Neuronal stem cell (in vitro differentiated cells): ENCODE measurements around the gene STPG3.

ENCODE experiments used
- DNase-seq: peaks from one replicate; pipeline ENCODE4 v3.0.0-alpha.2; 2013; ENCODE audit warnings: low spot score
- H2AFZ ChIP-seq: one replicate; pipeline ENCODE4 v1.6.1; 2013; ENCODE audit warnings: mild to moderate bottlenecking, low read length, inconsistent platforms
- H2AK5ac ChIP-seq: 2 replicates; pipeline ENCODE4 v1.6.1; 2013; ENCODE audit warnings: low read depth, mild to moderate bottlenecking, inconsistent platforms, low read length, moderate library complexity, mixed read lengths
- H2BK120ac ChIP-seq: 2 replicates; pipeline ENCODE4 v1.6.1; 2013; ENCODE audit warnings: low read depth, mild to moderate bottlenecking, inconsistent platforms, low read length, moderate library complexity, mixed read lengths
- H2BK12ac ChIP-seq: one replicate; pipeline ENCODE4 v1.6.1; 2013; ENCODE audit warnings: low read length, inconsistent platforms
- H2BK15ac ChIP-seq: 2 replicates; pipeline ENCODE4 v1.6.1; 2013; ENCODE audit warnings: mild to moderate bottlenecking, low read length, inconsistent platforms, mixed read lengths
- H2BK5ac ChIP-seq: one replicate; pipeline ENCODE4 v1.6.1; 2013; ENCODE audit warnings: inconsistent platforms, mild to moderate bottlenecking, low read length, moderate library complexity
- H3K14ac ChIP-seq: one replicate; pipeline ENCODE4 v1.6.1; 2013; ENCODE audit warnings: low read length, inconsistent platforms
- H3K18ac ChIP-seq: 2 replicates; pipeline ENCODE4 v1.6.1; 2013; ENCODE audit warnings: low read length, inconsistent platforms
- H3K23ac ChIP-seq: 2 replicates; pipeline ENCODE4 v1.6.1; 2013; ENCODE audit warnings: low read depth, mild to moderate bottlenecking, mixed read lengths, low read length, inconsistent platforms; ENCODE audit not compliant: poor library complexity
- H3K27ac ChIP-seq: replicated peaks from 3 replicates; pipeline ENCODE4 v1.5.1; 2013; ENCODE audit warnings: low read length, inconsistent platforms
- H3K27me3 ChIP-seq, 3 experiments: 2 replicates each; pipeline ENCODE4 v1.6.1; 2013; ENCODE audit warnings: low read length in 3 of 3, mild to moderate bottlenecking in 2 of 3, inconsistent platforms in 1 of 3, low read depth in 1 of 3, mixed read lengths in 1 of 3, moderate library complexity in 1 of 3; ENCODE audit not compliant: control insufficient read depth in 3 of 3, insufficient read depth in 3 of 3
- H3K36me3 ChIP-seq, 2 donors: replicated peaks in 1 of 2; 2 replicates each; pipeline ENCODE4 v1.6.1; 2013; ENCODE audit warnings: low read length in 2 of 2; ENCODE audit not compliant: control insufficient read depth in 2 of 2, insufficient read depth in 2 of 2
- H3K4ac ChIP-seq: 2 replicates; pipeline ENCODE4 v1.6.1; 2013; ENCODE audit warnings: inconsistent platforms, mild to moderate bottlenecking, low read length, moderate library complexity
- H3K4me1 ChIP-seq, 2 donors: 1 replicate in 1 of 2; 2 replicates in 1 of 2; pipeline ENCODE4 v1.6.1; 2013; ENCODE audit warnings: low read length in 2 of 2, low read depth in 1 of 2; ENCODE audit not compliant: control insufficient read depth in 2 of 2, insufficient read depth in 1 of 2
- H3K4me2 ChIP-seq: one replicate; pipeline ENCODE4 v1.6.1; 2013; ENCODE audit warnings: mild to moderate bottlenecking, low read length, inconsistent platforms; ENCODE audit not compliant: insufficient read depth, poor library complexity, severe bottlenecking
- H3K4me3 ChIP-seq, 2 donors: 2 replicates each; pipeline ENCODE4 v1.5.1; 2013; ENCODE audit warnings: low read length in 2 of 2, mild to moderate bottlenecking in 2 of 2, inconsistent platforms in 1 of 2, moderate library complexity in 1 of 2
- H3K79me1 ChIP-seq: one replicate; pipeline ENCODE4 v1.6.1; 2013; ENCODE audit warnings: low read depth, mild to moderate bottlenecking, inconsistent platforms, low read length, moderate library complexity
- H3K9ac ChIP-seq: one replicate; pipeline ENCODE4 v1.6.1; 2013; ENCODE audit warnings: mild to moderate bottlenecking, low read depth, low read length, inconsistent platforms; ENCODE audit not compliant: poor library complexity
- H3K9me3 ChIP-seq, 2 donors: replicated peaks in 1 of 2; 2 replicates each; pipeline versions ENCODE3 to v1.6.1; 2013; ENCODE audit warnings: low read length in 2 of 2, mild to moderate bottlenecking in 2 of 2, inconsistent platforms in 1 of 2, low read depth in 1 of 2, mixed read lengths in 1 of 2, moderate library complexity in 1 of 2; ENCODE audit not compliant: control insufficient read depth in 2 of 2, insufficient read depth in 1 of 2
- H4K8ac ChIP-seq: one replicate; pipeline ENCODE4 v1.6.1; 2013; ENCODE audit warnings: low read depth, mild to moderate bottlenecking, inconsistent platforms, low read length, moderate library complexity
- H4K91ac ChIP-seq: one replicate; pipeline ENCODE4 v1.6.1; 2013; ENCODE audit warnings: low read length, low read depth, mild to moderate bottlenecking, inconsistent platforms; ENCODE audit not compliant: poor library complexity
- WGBS, 2 donors: extraction: QIAGEN DNeasy Blood & Tissue Kit; methylation state at CpG; one replicate each; pipeline ENCODE4 v1.1.7; 2013; ENCODE audit warnings: missing lambda C conversion rate in 2 of 2, mixed read lengths in 1 of 2; ENCODE audit not compliant: insufficient read length in 2 of 2, insufficient replicate concordance in 1 of 2; ENCODE audit errors: extremely low coverage in 2 of 2; 5-methylcytosine and 5-hydroxymethylcytosine counted together

Gene STPG3

GRCh38 chr9:137298401-137299202 lies 47.5 kb downstream of the STPG3 start:
- Histone ChIP-seq H3K9ac (peak overlapping the region; percentile 77), H2BK5ac (peak overlapping the region; percentile 58), H3K79me1 (peaks cover 6% of the 10 kb centered on the region), H3K36me3 (peaks cover 5 to 14% of the 10 kb centered on the region in 2 donors), H3K9me3 (peaks cover 0 to 9% of the 10 kb centered on the region in 2 donors), H4K91ac (no peak overlapping the region), H2BK12ac (peak overlapping the region; percentile 97), H2AK5ac (peak overlapping the region; percentile 85), H2BK15ac (peak overlapping the region; percentile 75), H2BK120ac (no peak overlapping the region), H3K14ac (no peak overlapping the region), H3K4ac (no peak overlapping the region), H2AFZ (no peak overlapping the region), H3K4me1 (peaks cover 38 to 39% of the 10 kb centered on the region in 2 donors), H4K8ac (no peak overlapping the region), H3K23ac (no peak overlapping the region), H3K27ac (no peak overlapping the region), H3K4me2 (peak overlapping the region; percentile 52), H3K27me3 (peaks cover 2 to 16% (median 3%) of the 10 kb centered on the region in 3 experiments), H3K4me3 (peak overlapping the region; percentile 68 to 95), H3K18ac (peak overlapping the region; percentile 76)
- WGBS, 2 donors: no CpG with 5 or more reads among the region's 24 CpGs
- no peak for DNase-seq

- H3K23ac ChIP-seq: no peak overlapping the region
- peak overlapping the region; percentile 52 for H3K4me2 ChIP-seq
- H2BK12ac ChIP-seq: no peak overlapping the region
- H3K9ac ChIP-seq: peak overlapping the region; percentile 60
- H2BK120ac ChIP-seq: no peak overlapping the region
- H3K4ac ChIP-seq: no peak overlapping the region
- H3K27me3 ChIP-seq: peaks cover 2 to 16% (median 3%) of the 10 kb centered on the region in 3 experiments
- no peak overlapping the region for H3K27ac ChIP-seq
- WGBS, 2 donors: no CpG with 5 or more reads among the region's 10 CpGs
- no peak for DNase-seq
- peak overlapping the region; percentile 68 to 95 for H3K4me3 ChIP-seq
- no peak overlapping the region for H2AFZ ChIP-seq
- peaks cover 8% of the 10 kb centered on the region for H3K79me1 ChIP-seq
- H2AK5ac ChIP-seq: peak overlapping the region; percentile 85
- no peak overlapping the region for H4K8ac ChIP-seq
- H4K91ac ChIP-seq: no peak overlapping the region
- peaks cover 39 to 42% of the 10 kb centered on the region in 2 donors for H3K4me1 ChIP-seq
- H3K14ac ChIP-seq: no peak overlapping the region
- peak overlapping the region; percentile 58 for H2BK5ac ChIP-seq
- H3K9me3 ChIP-seq: peaks cover 0 to 7% of the 10 kb centered on the region in 2 donors
- H3K18ac ChIP-seq: peak overlapping the region; percentile 61
- H3K36me3 ChIP-seq: peaks cover 5 to 14% of the 10 kb centered on the region in 2 donors
- H2BK15ac ChIP-seq: no peak overlapping the region
Observed at GRCh38 chr9:137299203-137299565, 48.1 kb downstream of the STPG3 start.

- no peak for DNase-seq
- H2BK12ac ChIP-seq: no peak overlapping the region
- no peak overlapping the region for H2BK15ac ChIP-seq
- H2BK120ac ChIP-seq: no peak overlapping the region
- no peak overlapping the region for H3K14ac ChIP-seq
- peak overlapping the region; percentile 80 for H3K4me2 ChIP-seq
- peak overlapping the region; percentile 73 to 95 for H3K4me3 ChIP-seq
- H3K36me3 ChIP-seq: peaks cover 5 to 14% of the 10 kb centered on the region in 2 donors
- no peak overlapping the region for H4K8ac ChIP-seq
- no peak overlapping the region for H2AFZ ChIP-seq
- no peak overlapping the region for H2AK5ac ChIP-seq
- no peak overlapping the region for H3K23ac ChIP-seq
- no peak overlapping the region for H3K18ac ChIP-seq
- no peak overlapping the region for H4K91ac ChIP-seq
- H2BK5ac ChIP-seq: no peak overlapping the region
- H3K4me1 ChIP-seq: peaks cover 46 to 47% of the 10 kb centered on the region in 2 donors
- H3K4ac ChIP-seq: no peak overlapping the region
- peaks cover 0 to under 1% of the 10 kb centered on the region in 2 donors for H3K9me3 ChIP-seq
- H3K79me1 ChIP-seq: peaks cover 8% of the 10 kb centered on the region
- H3K27me3 ChIP-seq: peaks cover 1 to 12% (median 3%) of the 10 kb centered on the region in 3 experiments
- H3K9ac ChIP-seq: peak overlapping the region; percentile 60
- H3K27ac ChIP-seq: no peak overlapping the region
- WGBS, 2 donors: no CpG with 5 or more reads among the region's 16 CpGs
Observed at GRCh38 chr9:137299938-137300337, 48.9 kb downstream of the STPG3 start.

- DNase-seq: peak; percentile 70
- Histone ChIP-seq H3K4me1 (peaks cover 51 to 53% of the 10 kb centered on the region in 2 donors), H2BK12ac (no peak overlapping the region), H2BK5ac (peak overlapping the region; percentile 54), H3K23ac (no peak overlapping the region), H3K36me3 (peaks cover 5 to 14% of the 10 kb centered on the region in 2 donors), H3K4me3 (peak overlapping the region; percentile 93 to 95), H3K18ac (peak overlapping the region; percentile 93), H3K4ac (no peak overlapping the region), H3K14ac (no peak overlapping the region), H3K79me1 (peaks cover 6% of the 10 kb centered on the region), H3K9me3 (no peaks in the 10 kb centered on the region), H3K9ac (no peak overlapping the region), H3K27ac (peak overlapping the region; percentile 91), H3K4me2 (peak overlapping the region; percentile 61), H4K91ac (no peak overlapping the region), H2AK5ac (peak overlapping the region; percentile 20), H4K8ac (no peak overlapping the region), H2AFZ (peak overlapping the region; percentile 65), H3K27me3 (peaks cover 0 to 10% (median 3%) of the 10 kb centered on the region in 3 experiments), H2BK120ac (no peak overlapping the region), H2BK15ac (no peak overlapping the region)
- WGBS, 2 donors: no CpG with 5 or more reads among the region's 25 CpGs
Observed at GRCh38 chr9:137300567-137301080, 49.5 kb downstream of the STPG3 start.
